Epithelial cell of proximal tubule (primary cell): ENCODE data around the gene TFF3. TPM values are rescaled to one million over a fixed set of nuclear protein-coding genes. Genes with fewer than 3 reads are reported as not detected.

Experiments used
- DNase-seq: peaks from one replicate; pipeline ENCODE4 v3.0.0-alpha.2; 2011; ENCODE audit warnings: low read depth
- H3K4me3 ChIP-seq: 2 replicates; pipeline ENCODE4 v1.5.1; 2011; ENCODE audit warnings: low read depth, mild to moderate bottlenecking, low read length
- CTCF ChIP-seq: conservative IDR thresholded peaks from 2 replicates; pipeline ENCODE4 v1.5.1; 2012; ENCODE audit warnings: low read depth, mild to moderate bottlenecking, low read length
- total RNA-seq: library from RNA; depleted of rRNA; stranded (reverse); fragments of >200 nt; gene quantifications from 2 replicates; pipeline ENCODE4 v1.2.3, GENCODE V29; 2015

The TFF3 gene
- total RNA-seq, 1 donor from 2014 or later = 1.0 TPM

DNA sequence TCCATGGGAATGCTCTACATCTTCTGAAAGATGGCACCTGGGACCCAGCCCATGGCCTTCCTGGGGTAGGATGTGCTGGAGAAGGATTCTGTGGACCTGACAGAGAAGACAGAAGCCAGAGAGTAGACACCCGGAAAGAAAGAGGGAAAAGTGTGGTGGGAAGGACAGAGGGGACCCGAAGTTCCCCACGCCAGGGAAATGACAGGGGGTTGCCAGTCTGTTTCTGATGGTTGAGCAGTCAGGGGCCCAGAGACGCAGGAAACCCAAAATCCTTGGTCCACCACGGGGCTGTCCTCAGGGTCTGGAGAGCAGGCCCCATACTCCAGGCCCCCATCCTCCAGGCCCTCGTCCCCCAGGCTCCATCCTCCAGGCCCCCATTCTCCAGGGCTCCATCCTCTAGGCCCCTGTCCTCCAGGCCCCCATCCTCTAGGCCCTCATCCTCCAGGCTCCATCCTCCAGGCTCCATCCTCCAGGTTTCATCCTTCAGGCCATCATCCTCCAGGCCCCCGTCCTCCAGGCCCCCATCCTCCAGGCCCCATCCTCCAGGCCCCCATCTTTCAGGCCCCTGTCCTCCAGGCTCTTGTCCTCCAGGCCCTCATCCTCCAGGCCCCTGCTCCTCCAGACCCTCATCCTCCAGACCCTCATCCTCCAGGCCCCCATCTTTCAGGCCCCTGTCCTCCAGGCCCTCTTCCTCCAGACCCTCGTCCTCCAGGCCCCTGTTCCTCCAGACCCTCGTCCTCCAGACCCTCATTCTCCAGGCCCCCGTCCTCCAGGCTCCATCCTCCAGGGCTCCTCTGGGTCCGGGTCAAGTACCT lies 36.6 kb upstream of the TFF3 start:
- no peak for TF ChIP-seq CTCF
- no peak for DNase-seq
- no peak overlapping the region for H3K4me3 ChIP-seq

GRCh38 chr21:42350927-42351426 lies 35.8 kb upstream of the TFF3 start, which contains the start of gene TFF2:
TFF2 (minus strand) TSS chr21:42350994; CDS start chr21:42350957, 37 bp downstream.
- H3K4me3 ChIP-seq = no peak within 1 kb of the TSS
- TF ChIP-seq CTCF = no peak
- no peak for DNase-seq

GRCh38 chr21:42350318-42350910 lies 35.2 kb upstream of the TFF3 start:
- DNase-seq = no peak
- TF ChIP-seq CTCF = no peak
- H3K4me3 ChIP-seq = no peak overlapping the region

DNA sequence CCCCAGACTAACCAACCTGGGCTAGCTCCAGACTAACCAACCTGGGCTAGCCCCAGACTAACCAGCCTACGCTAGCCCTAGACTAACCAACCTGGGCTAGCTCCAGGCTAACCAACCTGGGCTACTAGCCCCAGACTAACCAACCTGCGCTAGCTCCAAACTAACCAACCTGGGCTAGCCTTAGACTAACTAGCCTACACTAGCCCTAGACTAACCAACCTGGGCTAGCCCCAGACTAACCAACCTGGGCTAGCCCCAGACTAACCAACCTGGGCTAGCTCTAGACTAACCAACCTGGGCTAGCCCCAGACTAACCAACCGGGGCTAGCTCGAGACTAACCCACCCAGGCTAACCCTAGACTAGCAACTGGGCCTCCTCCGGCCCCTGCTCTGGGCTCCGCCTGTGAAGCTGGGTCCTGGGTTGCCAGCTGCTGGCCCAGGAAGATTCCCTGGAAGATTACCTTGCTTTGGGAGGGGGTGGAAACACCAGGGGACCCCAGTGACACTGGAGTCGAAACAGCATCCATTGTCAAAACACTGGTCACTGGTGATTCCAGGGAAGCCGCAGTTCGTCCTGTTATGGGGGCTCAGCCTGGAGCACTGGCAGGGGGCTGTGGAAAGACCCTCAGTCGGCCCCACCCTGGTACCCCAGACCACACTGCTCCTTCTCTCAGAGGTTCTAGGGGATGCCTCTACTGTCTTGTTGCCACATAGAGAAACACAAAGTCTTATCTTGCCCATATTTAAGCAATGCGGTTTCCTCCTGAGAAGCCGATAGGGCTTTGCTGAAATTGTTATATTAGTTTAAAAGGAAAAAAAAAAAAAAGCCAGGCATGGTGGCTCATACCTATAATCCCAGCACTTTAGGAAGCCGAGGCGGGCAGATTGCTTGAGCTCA lies 34.5 kb upstream of the TFF3 start:
- no peak for TF ChIP-seq CTCF

GRCh38 chr21:42348762-42349161 lies 33.6 kb upstream of the TFF3 start:
- no peak for TF ChIP-seq CTCF
- no peak overlapping the region for H3K4me3 ChIP-seq
- DNase-seq = no peak

More for the DNA sequence above, 34.5 kb upstream of the TFF3 start:
- H3K4me3 ChIP-seq = no peak overlapping the region
- no peak for DNase-seq

DNA sequence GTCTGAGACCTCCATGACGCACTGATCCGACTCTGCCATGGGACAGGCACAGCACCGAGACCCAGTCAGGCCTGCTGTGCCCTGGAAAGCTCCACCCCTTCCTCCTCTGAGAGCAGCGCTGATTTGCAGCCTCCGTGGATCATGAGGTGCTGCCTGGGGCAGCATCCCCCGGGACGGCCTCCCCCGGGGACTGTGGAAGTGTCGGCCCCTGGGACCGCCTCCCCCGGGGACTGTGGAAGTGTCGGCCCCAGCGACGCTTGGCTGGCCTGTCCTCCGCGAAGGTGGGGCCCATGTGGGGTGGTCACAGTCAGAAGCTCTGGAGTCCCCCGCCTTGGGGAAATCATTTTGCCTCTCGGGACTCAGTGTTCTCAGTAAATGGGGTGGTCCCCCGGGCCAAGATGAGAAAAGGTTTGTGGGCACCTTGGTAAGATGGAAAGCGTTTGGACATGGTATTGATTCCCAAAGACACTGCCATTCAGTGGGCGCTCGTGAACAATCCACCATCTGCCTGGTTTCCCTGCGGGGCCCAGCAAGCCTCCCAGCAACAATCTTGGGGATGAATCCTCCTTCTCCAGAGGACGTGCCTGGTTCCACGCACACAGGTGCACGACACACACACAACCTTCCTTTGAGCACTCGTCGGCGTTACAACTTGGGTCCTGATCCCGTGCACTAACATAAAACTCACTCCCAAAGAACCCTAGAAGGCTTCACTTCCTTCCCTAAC lies 32.6 kb upstream of the TFF3 start:
- TF ChIP-seq CTCF = no peak
- H3K4me3 ChIP-seq = no peak overlapping the region
- no peak for DNase-seq
